ENCODE measurements around the gene JAKMIP1. TPM values are rescaled to one million over a fixed set of nuclear protein-coding genes. Genes with fewer than 3 reads are reported as not detected.

The JAKMIP1 gene
- total RNA-seq, 6 donors from 2014 or later, result 0.40 to 6.8 (median 1.0) TPM

GRCh38 chr4:6062133-6062532 lies 138.2 kb downstream of the JAKMIP1 start:
- peaks cover 10 to 40% (median 31%) of the 10 kb centered on the region in 4 donors for H3K9me3 ChIP-seq
- WGBS, 2 donors, result 82 to 94% methylated on average over 7 to 12 of the region's 12 CpGs
- no peak for DNase-seq
- ATAC-seq (ENCODE audit: low FRiP score in 2 of 2), result no peak
- no peaks in the 10 kb centered on the region for H3K27me3 ChIP-seq
- TF ChIP-seq POLR2AphosphoS5 (IDR thresholded peaks at IDR 0.05) (no peak), CTCF (IDR thresholded peaks at IDR 0.05) (no peak), EP300 (IDR thresholded peaks at IDR 0.05) (no peak), POLR2A (IDR thresholded peaks at IDR 0.05) (no peak)
- H3K4me3 ChIP-seq, result no peak overlapping the region
- no peaks in the 10 kb centered on the region for H3K36me3 ChIP-seq
- no peaks in the 10 kb centered on the region for H3K4me1 ChIP-seq
- no peak overlapping the region for H3K27ac ChIP-seq

GRCh38 chr4:6059375-6059805 lies 141.0 kb downstream of the JAKMIP1 start:
- no peaks in the 10 kb centered on the region for H3K36me3 ChIP-seq
- H3K27ac ChIP-seq, result no peak overlapping the region
- no peak for DNase-seq
- no peak for TF ChIP-seq CTCF (IDR thresholded peaks at IDR 0.05)
- no peak for TF ChIP-seq POLR2AphosphoS5 (IDR thresholded peaks at IDR 0.05)
- TF ChIP-seq POLR2A (IDR thresholded peaks at IDR 0.05), result no peak
- no peak for TF ChIP-seq EP300 (IDR thresholded peaks at IDR 0.05)
- H3K27me3 ChIP-seq, result no peaks in the 10 kb centered on the region
- no peaks in the 10 kb centered on the region for H3K4me1 ChIP-seq
- 90 to 94% methylated on average over 5 to 7 of the region's 7 CpGs for WGBS, 2 donors
- no peak overlapping the region for H3K4me3 ChIP-seq
- H3K9me3 ChIP-seq, result peaks cover 10 to 40% (median 31%) of the 10 kb centered on the region in 4 donors
- no peak for ATAC-seq (ENCODE audit: low FRiP score in 2 of 2)

- Histone ChIP-seq H3K4me1 (no peaks in the 10 kb centered on the region), H3K4me3 (no peak overlapping the region), H3K27ac (no peak overlapping the region), H3K36me3 (no peaks in the 10 kb centered on the region), H3K9me3 (peaks cover 10 to 40% (median 31%) of the 10 kb centered on the region in 4 donors), H3K27me3 (no peaks in the 10 kb centered on the region)
- ATAC-seq (ENCODE audit: low FRiP score in 2 of 2) (no peak), DNase-seq (no peak)
- TF ChIP-seq CTCF (IDR thresholded peaks at IDR 0.05) (no peak), POLR2A (IDR thresholded peaks at IDR 0.05) (no peak), EP300 (IDR thresholded peaks at IDR 0.05) (no peak), POLR2AphosphoS5 (IDR thresholded peaks at IDR 0.05) (no peak)
- WGBS, 2 donors, result 89 to 96% methylated on average over 8 to 12 of the region's 12 CpGs
These were observed 141.6 kb downstream of the JAKMIP1 start for GRCh38 chr4:6058531-6059374.

- WGBS, 2 donors, result 90 to 93% methylated on average over 14 to 15 of the region's 15 CpGs
- Histone ChIP-seq H3K36me3 (no peaks in the 10 kb centered on the region), H3K27ac (no peak overlapping the region), H3K9me3 (peaks cover 10 to 40% (median 31%) of the 10 kb centered on the region in 4 donors), H3K27me3 (no peaks in the 10 kb centered on the region), H3K4me1 (no peaks in the 10 kb centered on the region), H3K4me3 (no peak overlapping the region)
- DNase-seq (no peak), ATAC-seq (ENCODE audit: low FRiP score in 2 of 2) (no peak)
- TF ChIP-seq CTCF (IDR thresholded peaks at IDR 0.05) (no peak), POLR2AphosphoS5 (IDR thresholded peaks at IDR 0.05) (no peak), EP300 (IDR thresholded peaks at IDR 0.05) (no peak), POLR2A (IDR thresholded peaks at IDR 0.05) (no peak)
These were observed 143.2 kb downstream of the JAKMIP1 start for GRCh38 chr4:6056976-6057766.

Data from upper lobe of left lung (tissue), 6 donors.